ENCODE results near the gene SYNE1.
"Not testable (repeated sequence)": the region's sequence is repeated elsewhere in the genome, so short reads cannot be mapped to it uniquely, and the experiment has no call there.

SYNE1 gene

DNA sequence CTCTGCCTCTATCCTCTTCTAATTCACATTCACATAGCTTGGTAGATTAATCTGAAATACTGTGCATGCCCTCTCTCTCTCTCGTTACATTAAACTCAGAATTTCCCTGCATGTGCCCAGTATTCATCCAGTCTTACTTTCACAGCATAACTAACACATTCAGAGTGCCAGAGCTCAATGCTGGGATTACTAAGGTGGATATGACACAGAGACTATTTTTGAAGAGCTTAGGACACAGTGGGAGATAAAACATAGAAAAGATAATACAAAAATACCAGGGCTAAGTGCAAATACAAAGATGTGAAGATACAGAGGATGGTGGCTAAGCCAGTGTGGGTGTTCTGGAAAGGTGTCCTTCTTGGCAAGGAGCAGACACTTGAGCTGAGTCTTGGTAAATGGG is 6.3 kb downstream of the SYNE1 start:
- Histone ChIP-seq H3K9me2 (replicated peaks; ENCODE audit: insufficient read depth, low read length) (no peaks in the 10 kb centered on the region), H3K4me2 (ENCODE audit: low read depth, low read length, poor library complexity, severe bottlenecking) (no peak overlapping the region), H2AFZ (ENCODE audit: low read depth, low read length, severe bottlenecking) (no peak overlapping the region), H3K79me2 (ENCODE audit: insufficient read depth, low read length) (no peaks in the 10 kb centered on the region), H3K9ac (ENCODE audit: low read length) (no peak overlapping the region), H3K27ac (ENCODE audit: low read depth, low read length) (no peak overlapping the region), H3F3A (ENCODE audit: insufficient read depth) (peaks cover 14% of the 10 kb centered on the region), H3K4me3 (ENCODE audit: insufficient read depth, low read length, poor library complexity, severe bottlenecking) (no peak overlapping the region), H3K9me3 (ENCODE audit: insufficient read depth, low read length) (no peaks in the 10 kb centered on the region), H3K27me3 (ENCODE audit: low read length) (no peaks in the 10 kb centered on the region), H4K20me1 (ENCODE audit: low read depth, low read length) (no peaks in the 10 kb centered on the region), H3K36me3 (ENCODE audit: low read length) (no peaks in the 10 kb centered on the region)
- TF ChIP-seq, protein P1, sequence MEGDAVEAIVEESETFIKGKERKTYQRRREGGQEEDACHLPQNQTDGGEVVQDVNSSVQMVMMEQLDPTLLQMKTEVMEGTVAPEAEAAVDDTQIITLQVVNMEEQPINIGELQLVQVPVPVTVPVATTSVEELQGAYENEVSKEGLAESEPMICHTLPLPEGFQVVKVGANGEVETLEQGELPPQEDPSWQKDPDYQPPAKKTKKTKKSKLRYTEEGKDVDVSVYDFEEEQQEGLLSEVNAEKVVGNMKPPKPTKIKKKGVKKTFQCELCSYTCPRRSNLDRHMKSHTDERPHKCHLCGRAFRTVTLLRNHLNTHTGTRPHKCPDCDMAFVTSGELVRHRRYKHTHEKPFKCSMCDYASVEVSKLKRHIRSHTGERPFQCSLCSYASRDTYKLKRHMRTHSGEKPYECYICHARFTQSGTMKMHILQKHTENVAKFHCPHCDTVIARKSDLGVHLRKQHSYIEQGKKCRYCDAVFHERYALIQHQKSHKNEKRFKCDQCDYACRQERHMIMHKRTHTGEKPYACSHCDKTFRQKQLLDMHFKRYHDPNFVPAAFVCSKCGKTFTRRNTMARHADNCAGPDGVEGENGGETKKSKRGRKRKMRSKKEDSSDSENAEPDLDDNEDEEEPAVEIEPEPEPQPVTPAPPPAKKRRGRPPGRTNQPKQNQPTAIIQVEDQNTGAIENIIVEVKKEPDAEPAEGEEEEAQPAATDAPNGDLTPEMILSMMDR (IDR thresholded peaks at IDR 0.05; ENCODE audit: insufficient read depth, low read length, poor library complexity, severe bottlenecking) = no peak
- TF ChIP-seq EZH2phosphoT487 (conservative IDR thresholded peaks at IDR 0.05; ENCODE audit: low read length) = no peak

DNA sequence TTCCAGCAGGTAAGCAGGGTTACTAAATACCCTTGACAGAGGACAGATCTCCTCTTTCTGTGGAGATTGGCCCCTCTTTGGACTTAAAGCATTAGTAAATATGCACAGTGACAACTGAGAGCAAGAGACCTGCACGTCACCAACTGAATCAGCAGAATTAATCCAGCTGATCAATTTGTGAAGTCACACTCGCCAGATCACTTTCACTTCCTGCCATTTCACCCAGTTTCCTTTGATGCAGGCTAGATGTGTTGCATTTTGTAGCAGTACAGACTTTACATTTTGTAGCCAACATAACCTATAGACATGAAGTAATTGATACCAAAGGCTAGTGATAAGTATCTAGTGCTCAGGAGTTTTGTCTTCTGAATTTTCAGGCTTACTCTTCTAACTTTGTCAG is 11.9 kb downstream of the SYNE1 start:
- Histone ChIP-seq H3K9ac (ENCODE audit: low read length) (no peak overlapping the region), H3K9me2 (replicated peaks; ENCODE audit: insufficient read depth, low read length) (no peaks in the 10 kb centered on the region), H2AFZ (ENCODE audit: low read depth, low read length, severe bottlenecking) (no peak overlapping the region), H3F3A (ENCODE audit: insufficient read depth) (no peaks in the 10 kb centered on the region), H3K79me2 (ENCODE audit: insufficient read depth, low read length) (no peaks in the 10 kb centered on the region), H3K27me3 (ENCODE audit: low read length) (no peaks in the 10 kb centered on the region), H3K36me3 (ENCODE audit: low read length) (no peaks in the 10 kb centered on the region), H3K4me3 (ENCODE audit: insufficient read depth, low read length, poor library complexity, severe bottlenecking) (no peak overlapping the region), H4K20me1 (ENCODE audit: low read depth, low read length) (no peaks in the 10 kb centered on the region), H3K27ac (ENCODE audit: low read depth, low read length) (no peak overlapping the region), H3K4me2 (ENCODE audit: low read depth, low read length, poor library complexity, severe bottlenecking) (no peak overlapping the region), H3K9me3 (ENCODE audit: insufficient read depth, low read length) (no peaks in the 10 kb centered on the region)
- TF ChIP-seq EZH2phosphoT487 (conservative IDR thresholded peaks at IDR 0.05; ENCODE audit: low read length) = no peak
- TF ChIP-seq, protein P1 (IDR thresholded peaks at IDR 0.05; ENCODE audit: insufficient read depth, low read length, poor library complexity, severe bottlenecking) = no peak

DNA sequence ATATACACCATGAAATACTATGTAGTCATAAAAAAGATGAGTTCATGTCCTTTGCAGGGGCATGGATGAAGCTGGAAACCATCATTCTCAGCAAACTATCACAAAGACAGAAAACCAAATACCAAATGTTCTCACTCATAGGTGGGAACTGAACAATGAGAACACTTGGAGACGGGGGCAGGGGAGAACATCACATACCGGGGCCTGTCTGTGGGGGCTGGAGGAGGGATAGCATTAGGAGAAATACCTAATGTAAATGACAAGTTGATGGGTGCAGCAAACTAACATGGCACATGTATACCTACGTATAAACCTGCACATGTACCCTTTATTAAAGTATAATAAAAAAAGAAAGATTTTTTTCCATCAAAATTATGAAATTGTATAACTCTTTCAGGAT is 22.4 kb downstream of the SYNE1 start:
- not testable (repeated sequence) for H2AFZ ChIP-seq (ENCODE audit: low read depth, low read length, severe bottlenecking); H3K9me3 ChIP-seq (ENCODE audit: insufficient read depth, low read length); H3K27ac ChIP-seq (ENCODE audit: low read depth, low read length); H3K27me3 ChIP-seq (ENCODE audit: low read length); H4K20me1 ChIP-seq (ENCODE audit: low read depth, low read length); H3F3A ChIP-seq (ENCODE audit: insufficient read depth); H3K36me3 ChIP-seq (ENCODE audit: low read length); H3K4me3 ChIP-seq (ENCODE audit: insufficient read depth, low read length, poor library complexity, severe bottlenecking); H3K9ac ChIP-seq (ENCODE audit: low read length); H3K9me2 ChIP-seq (replicated peaks; ENCODE audit: insufficient read depth, low read length); H3K79me2 ChIP-seq (ENCODE audit: insufficient read depth, low read length); H3K4me2 ChIP-seq (ENCODE audit: low read depth, low read length, poor library complexity, severe bottlenecking)

DNA sequence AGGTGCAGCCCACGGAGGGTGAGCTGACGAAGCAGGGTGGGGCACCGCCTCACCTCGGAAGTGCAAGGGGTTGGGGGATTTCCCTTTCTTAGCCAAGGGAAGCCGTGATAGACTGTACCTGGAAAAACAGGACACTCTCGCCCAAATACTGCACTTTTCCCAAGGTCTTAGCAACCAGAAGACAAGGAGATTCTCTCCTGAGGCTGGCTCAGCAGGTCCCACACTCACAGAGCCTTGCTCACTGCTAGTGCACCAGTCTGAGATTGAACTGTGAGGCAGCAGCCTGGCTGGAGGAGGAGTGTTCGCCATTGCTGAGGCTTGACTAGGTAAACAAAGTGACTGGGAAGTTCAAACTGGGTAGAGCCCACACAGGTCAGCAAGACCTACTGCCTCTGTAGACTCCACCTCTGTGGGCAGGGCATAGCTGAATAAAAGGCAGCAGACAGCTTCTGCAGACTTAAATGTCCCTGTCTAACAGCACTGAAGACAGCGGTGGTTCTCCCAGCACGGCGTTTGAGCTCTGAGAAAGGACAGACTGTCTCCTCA is 28.0 kb downstream of the SYNE1 start:
- no peaks in the 10 kb centered on the region for H3K36me3 ChIP-seq (ENCODE audit: low read length)
- H3K9me2 ChIP-seq (replicated peaks; ENCODE audit: insufficient read depth, low read length) = no peaks in the 10 kb centered on the region
- no peaks in the 10 kb centered on the region for H3K79me2 ChIP-seq (ENCODE audit: insufficient read depth, low read length)
- no peaks in the 10 kb centered on the region for H3K27me3 ChIP-seq (ENCODE audit: low read length)
- no peak overlapping the region for H3K4me3 ChIP-seq (ENCODE audit: insufficient read depth, low read length, poor library complexity, severe bottlenecking)
- no peak overlapping the region for H3K27ac ChIP-seq (ENCODE audit: low read depth, low read length)
- no peak overlapping the region for H2AFZ ChIP-seq (ENCODE audit: low read depth, low read length, severe bottlenecking)
- TF ChIP-seq, protein P1 (IDR thresholded peaks at IDR 0.05; ENCODE audit: insufficient read depth, low read length, poor library complexity, severe bottlenecking) = no peak
- TF ChIP-seq EZH2phosphoT487 (conservative IDR thresholded peaks at IDR 0.05; ENCODE audit: low read length) = no peak
- H3K4me2 ChIP-seq (ENCODE audit: low read depth, low read length, poor library complexity, severe bottlenecking) = no peak overlapping the region
- no peak overlapping the region for H3K9ac ChIP-seq (ENCODE audit: low read length)
- H3K9me3 ChIP-seq (ENCODE audit: insufficient read depth, low read length) = no peaks in the 10 kb centered on the region
- no peaks in the 10 kb centered on the region for H3F3A ChIP-seq (ENCODE audit: insufficient read depth)
- H4K20me1 ChIP-seq (ENCODE audit: low read depth, low read length) = no peaks in the 10 kb centered on the region

All from SU-DHL-6 (cell line).